Neuronal stem cell (in vitro differentiated cells): ENCODE data around the gene TPRG1L.

Source experiments
- DNase-seq: peaks from one replicate; pipeline ENCODE4 v3.0.0-alpha.2; 2013; ENCODE audit warnings: low spot score
- H2AFZ ChIP-seq: one replicate; pipeline ENCODE4 v1.6.1; 2013; ENCODE audit warnings: mild to moderate bottlenecking, low read length, inconsistent platforms
- H2AK5ac ChIP-seq: 2 replicates; pipeline ENCODE4 v1.6.1; 2013; ENCODE audit warnings: low read depth, mild to moderate bottlenecking, inconsistent platforms, low read length, moderate library complexity, mixed read lengths
- H2BK120ac ChIP-seq: 2 replicates; pipeline ENCODE4 v1.6.1; 2013; ENCODE audit warnings: low read depth, mild to moderate bottlenecking, inconsistent platforms, low read length, moderate library complexity, mixed read lengths
- H2BK12ac ChIP-seq: one replicate; pipeline ENCODE4 v1.6.1; 2013; ENCODE audit warnings: low read length, inconsistent platforms
- H2BK15ac ChIP-seq: 2 replicates; pipeline ENCODE4 v1.6.1; 2013; ENCODE audit warnings: mild to moderate bottlenecking, low read length, inconsistent platforms, mixed read lengths
- H2BK5ac ChIP-seq: one replicate; pipeline ENCODE4 v1.6.1; 2013; ENCODE audit warnings: inconsistent platforms, mild to moderate bottlenecking, low read length, moderate library complexity
- H3K14ac ChIP-seq: one replicate; pipeline ENCODE4 v1.6.1; 2013; ENCODE audit warnings: low read length, inconsistent platforms
- H3K18ac ChIP-seq: 2 replicates; pipeline ENCODE4 v1.6.1; 2013; ENCODE audit warnings: low read length, inconsistent platforms
- H3K23ac ChIP-seq: 2 replicates; pipeline ENCODE4 v1.6.1; 2013; ENCODE audit warnings: low read depth, mild to moderate bottlenecking, mixed read lengths, low read length, inconsistent platforms; ENCODE audit not compliant: poor library complexity
- H3K27ac ChIP-seq: replicated peaks from 3 replicates; pipeline ENCODE4 v1.5.1; 2013; ENCODE audit warnings: low read length, inconsistent platforms
- H3K27me3 ChIP-seq, 3 experiments: 2 replicates each; pipeline ENCODE4 v1.6.1; 2013; ENCODE audit warnings: low read length in 3 of 3, mild to moderate bottlenecking in 2 of 3, inconsistent platforms in 1 of 3, low read depth in 1 of 3, mixed read lengths in 1 of 3, moderate library complexity in 1 of 3; ENCODE audit not compliant: control insufficient read depth in 3 of 3, insufficient read depth in 3 of 3
- H3K36me3 ChIP-seq, 2 donors: replicated peaks in 1 of 2; 2 replicates each; pipeline ENCODE4 v1.6.1; 2013; ENCODE audit warnings: low read length in 2 of 2; ENCODE audit not compliant: control insufficient read depth in 2 of 2, insufficient read depth in 2 of 2
- H3K4ac ChIP-seq: 2 replicates; pipeline ENCODE4 v1.6.1; 2013; ENCODE audit warnings: inconsistent platforms, mild to moderate bottlenecking, low read length, moderate library complexity
- H3K4me1 ChIP-seq, 2 donors: 1 replicate in 1 of 2; 2 replicates in 1 of 2; pipeline ENCODE4 v1.6.1; 2013; ENCODE audit warnings: low read length in 2 of 2, low read depth in 1 of 2; ENCODE audit not compliant: control insufficient read depth in 2 of 2, insufficient read depth in 1 of 2
- H3K4me2 ChIP-seq: one replicate; pipeline ENCODE4 v1.6.1; 2013; ENCODE audit warnings: mild to moderate bottlenecking, low read length, inconsistent platforms; ENCODE audit not compliant: insufficient read depth, poor library complexity, severe bottlenecking
- H3K4me3 ChIP-seq, 2 donors: 2 replicates each; pipeline ENCODE4 v1.5.1; 2013; ENCODE audit warnings: low read length in 2 of 2, mild to moderate bottlenecking in 2 of 2, inconsistent platforms in 1 of 2, moderate library complexity in 1 of 2
- H3K79me1 ChIP-seq: one replicate; pipeline ENCODE4 v1.6.1; 2013; ENCODE audit warnings: low read depth, mild to moderate bottlenecking, inconsistent platforms, low read length, moderate library complexity
- H3K9ac ChIP-seq: one replicate; pipeline ENCODE4 v1.6.1; 2013; ENCODE audit warnings: mild to moderate bottlenecking, low read depth, low read length, inconsistent platforms; ENCODE audit not compliant: poor library complexity
- H3K9me3 ChIP-seq, 2 donors: replicated peaks in 1 of 2; 2 replicates each; pipeline versions ENCODE3 to v1.6.1; 2013; ENCODE audit warnings: low read length in 2 of 2, mild to moderate bottlenecking in 2 of 2, inconsistent platforms in 1 of 2, low read depth in 1 of 2, mixed read lengths in 1 of 2, moderate library complexity in 1 of 2; ENCODE audit not compliant: control insufficient read depth in 2 of 2, insufficient read depth in 1 of 2
- H4K8ac ChIP-seq: one replicate; pipeline ENCODE4 v1.6.1; 2013; ENCODE audit warnings: low read depth, mild to moderate bottlenecking, inconsistent platforms, low read length, moderate library complexity
- H4K91ac ChIP-seq: one replicate; pipeline ENCODE4 v1.6.1; 2013; ENCODE audit warnings: low read length, low read depth, mild to moderate bottlenecking, inconsistent platforms; ENCODE audit not compliant: poor library complexity
- WGBS, 2 donors: extraction: QIAGEN DNeasy Blood & Tissue Kit; methylation state at CpG; one replicate each; pipeline ENCODE4 v1.1.7; 2013; ENCODE audit warnings: missing lambda C conversion rate in 2 of 2, mixed read lengths in 1 of 2; ENCODE audit not compliant: insufficient read length in 2 of 2, insufficient replicate concordance in 1 of 2; ENCODE audit errors: extremely low coverage in 2 of 2; 5-methylcytosine and 5-hydroxymethylcytosine counted together

The TPRG1L gene

DNA sequence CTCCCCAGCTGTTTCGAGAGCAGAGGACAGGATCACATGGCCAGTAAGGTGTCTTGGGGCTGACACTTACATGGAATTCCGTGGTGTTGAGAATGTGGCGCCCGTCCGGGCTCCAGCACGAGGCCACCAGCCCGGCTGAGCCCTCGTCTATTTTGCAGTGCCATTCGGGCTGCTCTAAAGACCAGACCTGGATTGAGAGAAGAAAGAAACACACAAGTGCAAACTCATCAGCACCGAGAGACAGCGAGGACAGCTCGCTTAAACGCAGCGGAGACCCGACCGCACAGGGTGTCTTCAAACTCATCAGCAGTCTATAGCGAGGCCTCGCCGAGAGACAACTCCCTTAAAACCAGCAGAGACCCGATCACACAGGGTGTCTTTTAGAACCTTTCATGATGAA is 21.8 kb downstream of the TPRG1L start:
- Histone ChIP-seq H4K8ac (no peak overlapping the region), H3K4ac (no peak overlapping the region), H3K79me1 (peaks cover 7% of the 10 kb centered on the region), H2BK12ac (no peak overlapping the region), H4K91ac (no peak overlapping the region), H2AK5ac (no peak overlapping the region), H3K9me3 (no peaks in the 10 kb centered on the region), H3K9ac (no peak overlapping the region), H2BK5ac (no peak overlapping the region), H3K4me1 (peaks cover 6% of the 10 kb centered on the region in 2 donors), H3K18ac (no peak overlapping the region), H3K4me2 (no peak overlapping the region), H3K4me3 (no peak overlapping the region), H3K27me3 (peaks cover 12 to 17% (median 15%) of the 10 kb centered on the region in 3 experiments), H2BK15ac (no peak overlapping the region), H3K14ac (no peak overlapping the region), H3K27ac (no peak overlapping the region), H2BK120ac (no peak overlapping the region), H3K23ac (no peak overlapping the region), H2AFZ (no peak overlapping the region), H3K36me3 (peaks cover 4 to 41% of the 10 kb centered on the region in 2 donors)
- DNase-seq, result no peak
- WGBS, 2 donors, result no CpG with 5 or more reads among the region's 20 CpGs

DNA sequence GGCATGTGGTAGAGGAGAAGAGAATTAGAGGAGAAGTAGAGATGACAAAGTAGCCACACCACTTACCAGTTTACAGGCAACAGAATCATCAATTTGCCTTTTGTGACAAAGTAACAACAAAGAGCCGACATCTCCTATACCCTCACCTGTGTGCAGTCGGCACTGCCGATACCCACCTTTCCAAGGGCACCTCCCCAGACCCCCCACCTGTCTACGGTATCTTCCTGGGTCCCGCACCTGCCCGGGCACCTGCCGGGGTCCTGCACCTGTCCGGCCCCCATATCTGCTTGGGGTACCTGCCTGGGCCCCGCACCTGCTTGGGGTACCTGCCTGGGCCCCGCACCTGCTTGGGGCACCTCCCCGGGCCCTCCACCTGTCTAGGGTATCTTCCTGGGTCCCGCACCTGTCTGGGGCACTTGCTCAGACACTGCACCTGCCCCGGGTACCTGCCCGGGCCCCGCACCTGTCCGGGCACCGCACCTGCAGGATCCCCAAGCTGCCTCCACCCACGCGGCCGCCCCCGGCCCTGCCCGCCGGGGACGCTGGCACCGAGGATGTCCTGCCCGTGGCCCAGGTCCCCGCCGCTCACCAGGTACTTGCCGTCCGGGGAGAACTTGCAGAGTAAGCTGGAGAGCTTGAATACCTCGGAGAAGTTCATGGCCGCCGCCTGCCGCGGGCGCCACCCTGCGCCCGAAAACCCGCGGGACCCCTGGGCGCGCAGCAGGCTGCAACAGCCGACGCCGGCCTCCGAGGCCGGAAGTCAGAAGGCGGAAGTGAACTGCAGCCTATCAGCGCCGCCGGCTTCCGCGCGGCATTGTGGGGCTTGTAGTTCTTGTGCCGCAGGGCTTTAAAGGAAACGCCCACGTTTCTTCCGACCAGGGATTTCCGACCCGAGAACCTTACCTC is 24.8 kb downstream of the TPRG1L start, which contains the start of gene WRAP73:
Gene WRAP73 (minus strand): TSS at position 762 of the 906 bp plus-strand sequence. CDS start 104 bp downstream, at position 658.
- H2BK12ac ChIP-seq, result no peak within 1 kb of the TSS
- peak within 1 kb of the TSS; percentile 89 to 94 for H3K4me3 ChIP-seq
- H3K14ac ChIP-seq, result no peak within 1 kb of the TSS
- peak within 1 kb of the TSS; percentile 99 for H2AFZ ChIP-seq
- peaks cover 2 to 31% of the 10 kb centered on the region in 2 donors for H3K36me3 ChIP-seq
- H3K27me3 ChIP-seq, result peaks cover 31 to 47% (median 45%) of the 10 kb centered on the region in 3 experiments
- H4K8ac ChIP-seq, result peak within 1 kb of the TSS; percentile 77
- H3K79me1 ChIP-seq, result peaks cover 7% of the 10 kb centered on the region
- DNase-seq, result peak; percentile 86
- peak within 1 kb of the TSS; percentile 82 for H2AK5ac ChIP-seq
- H3K23ac ChIP-seq, result peak within 1 kb of the TSS; percentile 92
- no peak within 1 kb of the TSS for H3K27ac ChIP-seq
- no peak within 1 kb of the TSS for H4K91ac ChIP-seq
- H3K9me3 ChIP-seq, result peaks cover 0 to 2% of the 10 kb centered on the region in 2 donors
- WGBS, 2 donors, result no CpG with 5 or more reads among the region's 60 CpGs
- peak within 1 kb of the TSS; percentile 79 for H3K4me2 ChIP-seq
- peak within 1 kb of the TSS; percentile 99 for H3K4ac ChIP-seq
- H3K9ac ChIP-seq, result peak within 1 kb of the TSS; percentile 88
- no peak within 1 kb of the TSS for H2BK15ac ChIP-seq
- no peak within 1 kb of the TSS for H2BK120ac ChIP-seq
- peaks cover 3 to 8% of the 10 kb centered on the region in 2 donors for H3K4me1 ChIP-seq
- peak within 1 kb of the TSS; percentile 39 for H2BK5ac ChIP-seq
- peak within 1 kb of the TSS; percentile 95 for H3K18ac ChIP-seq

DNA sequence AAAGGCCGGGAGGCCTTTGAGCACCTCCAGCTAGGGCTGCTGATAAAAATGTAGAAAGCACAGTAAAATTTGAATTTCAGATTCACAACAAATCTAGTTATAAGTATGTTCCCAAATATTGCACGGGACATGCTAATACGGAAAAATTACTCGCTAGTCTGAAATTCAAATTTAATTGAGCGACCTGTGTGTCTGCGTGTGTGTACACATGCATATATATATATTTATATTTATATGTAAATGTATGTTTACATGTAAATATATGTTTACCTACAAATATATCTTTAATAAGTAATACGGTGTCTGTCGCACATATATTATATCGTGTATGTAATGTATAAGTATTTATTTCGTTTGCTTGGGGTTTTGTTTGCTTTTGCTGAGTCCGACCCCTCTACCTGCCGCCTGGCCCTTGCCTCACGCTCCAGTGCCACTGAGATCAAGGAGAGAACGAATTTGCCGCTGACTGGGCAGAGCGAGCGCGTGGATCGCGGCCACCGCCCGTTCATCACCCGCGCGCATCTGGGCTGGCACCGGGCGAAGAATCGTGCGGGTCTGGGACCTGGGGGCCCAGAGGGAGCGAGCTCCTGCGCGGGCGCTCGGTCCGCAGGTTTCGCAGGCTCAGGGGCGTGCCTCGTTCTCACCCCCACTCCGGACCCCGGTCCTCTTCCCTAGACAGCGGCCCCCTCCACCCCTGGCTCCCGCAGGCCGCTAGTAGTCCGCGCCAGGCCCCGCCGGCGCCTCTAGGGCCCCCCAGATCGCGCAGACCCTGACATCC is 25.6 kb downstream of the TPRG1L start:
- H3K27ac ChIP-seq, result no peak overlapping the region
- peaks cover 0 to 2% of the 10 kb centered on the region in 2 donors for H3K9me3 ChIP-seq
- H3K14ac ChIP-seq, result no peak overlapping the region
- H4K91ac ChIP-seq, result no peak overlapping the region
- H3K18ac ChIP-seq, result peak overlapping the region; percentile 69
- no peak overlapping the region for H3K9ac ChIP-seq
- H2BK5ac ChIP-seq, result peak overlapping the region; percentile 39
- H3K27me3 ChIP-seq, result peaks cover 34 to 55% (median 52%) of the 10 kb centered on the region in 3 experiments
- H3K36me3 ChIP-seq, result peaks cover 2 to 24% of the 10 kb centered on the region in 2 donors
- no peak overlapping the region for H2BK15ac ChIP-seq
- peak overlapping the region; percentile 60 to 94 for H3K4me3 ChIP-seq
- no peak overlapping the region for H2BK120ac ChIP-seq
- no peak overlapping the region for H3K4ac ChIP-seq
- WGBS, 2 donors, result no CpG with 5 or more reads among the region's 50 CpGs
- no peak overlapping the region for H4K8ac ChIP-seq
- peaks cover 3 to 8% of the 10 kb centered on the region in 2 donors for H3K4me1 ChIP-seq
- no peak for DNase-seq
- no peak overlapping the region for H2BK12ac ChIP-seq
- peak overlapping the region; percentile 99 for H2AFZ ChIP-seq
- H3K23ac ChIP-seq, result peak overlapping the region; percentile 92
- H2AK5ac ChIP-seq, result peak overlapping the region; percentile 74
- H3K4me2 ChIP-seq, result no peak overlapping the region
- H3K79me1 ChIP-seq, result peaks cover 7% of the 10 kb centered on the region
